K562 (cell line): Measurements from ENCODE around the gene MAML1. TPM values are rescaled to one million over a fixed set of nuclear protein-coding genes. Genes with fewer than 3 reads are reported as not detected.

ENCODE experiments used
- CEBPG ChIP-seq, 3 experiments: fragments of 200-800 bp in 1 of 3; sonication (Bioruptor generic) in 1 of 3; sonication (generic) in 1 of 3; formaldehyde crosslinking in 1 of 3; IDR thresholded peaks in 2 of 3; conservative IDR thresholded peaks in 1 of 3; 2 replicates each; pipeline versions ENCODE4 v1.6.1 to v1.8.0; 2016 to 2022; ENCODE audit warnings: missing compliant biosample characterization in 2 of 3, missing genetic modification characterization in 2 of 3, mild to moderate bottlenecking in 1 of 3, missing genetic modification reagents in 1 of 3
- CREB5 ChIP-seq: fragments of 250-450 bp; sonication (Bioruptor Pico); IDR thresholded peaks from 2 replicates; pipeline ENCODE4 v1.5.0; 2020; ENCODE audit warnings: mild to moderate bottlenecking
- CTCF ChIP-seq, 3 experiments: IDR thresholded peaks in 2 of 3; conservative IDR thresholded peaks in 1 of 3; 2 replicates each; pipeline ENCODE4 v1.5.1; 2011 to 2012; ENCODE audit warnings: low read length in 3 of 3, mild to moderate bottlenecking in 3 of 3, control low read depth in 2 of 3, improper control_type of control experiment in 1 of 3, inconsistent platforms in 1 of 3, low read depth in 1 of 3, mixed read lengths in 1 of 3, moderate library complexity in 1 of 3; ENCODE audit not compliant: insufficient read depth in 2 of 3
- FOSL1 ChIP-seq: fragments of 200-800 bp; sonication (Bioruptor generic); conservative IDR thresholded peaks from 2 replicates; pipeline ENCODE4 v1.6.1; 2016; ENCODE audit warnings: missing genetic modification characterization, missing compliant biosample characterization
- GTF2B ChIP-seq: IDR thresholded peaks from 2 replicates; pipeline ENCODE4 v1.6.1; 2011; ENCODE audit not compliant: insufficient read length; ENCODE audit errors: extremely low read depth
- MAX ChIP-seq: sonication (generic); formaldehyde crosslinking; IDR thresholded peaks from 2 replicates; pipeline ENCODE4 v1.9.0; 2022; ENCODE audit warnings: mild to moderate bottlenecking, missing genetic modification reagents
- MCM3 ChIP-seq: fragments of 450-650 bp; IDR thresholded peaks from 2 replicates; pipeline ENCODE4 v1.6.1; 2016
- MECOM ChIP-seq: fragments of 250-450 bp; sonication (Bioruptor Pico); IDR thresholded peaks from 2 replicates; pipeline ENCODE4 v1.8.0; 2022; ENCODE audit warnings: inconsistent platforms
- NCOA1 ChIP-seq: fragments of 450-650 bp; IDR thresholded peaks from 2 replicates; pipeline ENCODE4 v1.6.1; 2016; ENCODE audit warnings: low read depth
- SMAD3 ChIP-seq: fragments of 450-650 bp; formaldehyde crosslinking; conservative IDR thresholded peaks from 2 replicates; pipeline ENCODE4 v1.4.0; 2020; ENCODE audit warnings: mild to moderate bottlenecking
- SUPT5H ChIP-seq: fragments of 450-650 bp; IDR thresholded peaks from 2 replicates; pipeline ENCODE4 v1.6.1; 2016
- TAF7 ChIP-seq: fragments of 450-650 bp; IDR thresholded peaks from 2 replicates; pipeline ENCODE4 v1.6.1; 2016; ENCODE audit warnings: missing genetic modification characterization, missing compliant biosample characterization
- TCF7 ChIP-seq: sonication (generic); IDR thresholded peaks from 2 replicates; pipeline ENCODE4 v1.6.1; 2016; ENCODE audit warnings: antibody characterized with exemption, borderline replicate concordance
- USF2 ChIP-seq: sonication (generic); formaldehyde crosslinking; IDR thresholded peaks from 2 replicates; pipeline ENCODE4 v1.5.0; 2020; ENCODE audit warnings: missing genetic modification reagents
- XRCC4 ChIP-seq: IDR thresholded peaks from one replicate; pipeline ENCODE4 v1.6.1; 2011; ENCODE audit not compliant: insufficient read depth, insufficient read length; ENCODE audit errors: extremely low read depth
- ZBTB33 ChIP-seq: sonication (generic); formaldehyde crosslinking; IDR thresholded peaks from 2 replicates; pipeline ENCODE4 v1.8.1; 2023; ENCODE audit warnings: mild to moderate bottlenecking, missing genetic modification reagents
- ZFPM2 ChIP-seq: fragments of 250-450 bp; sonication (Bioruptor Pico); IDR thresholded peaks from 2 replicates; pipeline ENCODE4 v1.5.1; 2022; ENCODE audit warnings: mild to moderate bottlenecking
- ZNF253 ChIP-seq: fragments of 250-450 bp; sonication (Bioruptor Pico); conservative IDR thresholded peaks from 2 replicates; pipeline ENCODE4 v1.6.1; 2021; ENCODE audit warnings: mild to moderate bottlenecking
- ZNF512 ChIP-seq: IDR thresholded peaks from 2 replicates; pipeline ENCODE4 v1.6.1; 2016; ENCODE audit warnings: missing genetic modification characterization, missing compliant biosample characterization
- polyA plus RNA-seq, 8 experiments: library from polyadenylated mRNA; depleted of rRNA in 4 of 8; stranded (reverse) in 5 of 8; unstranded in 3 of 8; fragments of >200 nt; fragmentation: Nextera tagmentation in 2 of 8; fragmentation: Illumina TruSeq in 1 of 8; extraction: Ambion mirVana in 2 of 8; extraction: Trizol in 1 of 8; gene quantifications; 2 replicates each; pipeline versions ENCODE4 v1.2.1 to v1.2.3, GENCODE V29; 2011 to 2014; ENCODE audit warnings: inconsistent platforms in 1 of 8, missing spikeins in 1 of 8
- total RNA-seq, 7 experiments: library from RNA; depleted of rRNA in 6 of 7; stranded (reverse); fragments of >200 nt in 6 of 7; fragmentation: Illumina TruSeq in 2 of 7; extraction: Trizol in 2 of 7; gene quantifications; 2 replicates each; pipeline versions ENCODE4 v1.2.1 to v1.2.3, GENCODE V29; 2011 to 2021; ENCODE audit warnings: low replicate concordance in 1 of 7

Gene MAML1
- total and polyA plus RNA-seq, 9 of the 15 experiments (the other 6 are each of a cell fraction or from before 2014, with no cell fraction given), result 0.32 to 18.4 (median 7.0) TPM

- TF ChIP-seq GTF2B (no peak), XRCC4 (no peak), TAF7 (no peak), ZFPM2 (no peak), SMAD3 (CRISPR knock-in tag) (no peak), MAX (CRISPR knock-in tag) (peak; percentile 74), NCOA1 (no peak), CEBPG (CRISPR knock-in tag; IDR thresholded peaks at IDR 0.05) (no peak), CEBPG (tag; conservative IDR thresholded peaks at IDR 0.05 in 1 of 2, IDR thresholded peaks at IDR 0.05 in 1 of 2) (no peak), CTCF (IDR thresholded peaks at IDR 0.05 in 2 of 3, conservative IDR thresholded peaks at IDR 0.05 in 1 of 3; ENCODE audit: insufficient read depth in 2 of 3, low read depth in 1 of 3, low read length in 3 of 3) (0 out of 6 replicates have a peak, but pooled peaks of 1 of the 3 experiments have one; percentile 7), CREB5 (CRISPR knock-in tag) (no peak), ZBTB33 (peak; percentile 31; the same call in 1 of the 2 replicates), ZNF512 (tag) (no peak), USF2 (no peak), MCM3 (no peak), MECOM (CRISPR knock-in tag) (no peak), TCF7 (no peak), ZNF253 (no peak), SUPT5H (peak; percentile 25; the same call in 1 of the 2 replicates), FOSL1 (tag) (no peak)
Measured at GRCh38 chr5:179805529-179806249, 73.1 kb downstream of the MAML1 start (continued).
